ENCODE measurements around the gene EMSY. TPM values are rescaled to one million over a fixed set of nuclear protein-coding genes. Genes with fewer than 3 reads are reported as not detected.

EMSY gene
- total and polyA plus RNA-seq, 7 donors = 5.8 to 17.2 (median 12.7) TPM

DNA sequence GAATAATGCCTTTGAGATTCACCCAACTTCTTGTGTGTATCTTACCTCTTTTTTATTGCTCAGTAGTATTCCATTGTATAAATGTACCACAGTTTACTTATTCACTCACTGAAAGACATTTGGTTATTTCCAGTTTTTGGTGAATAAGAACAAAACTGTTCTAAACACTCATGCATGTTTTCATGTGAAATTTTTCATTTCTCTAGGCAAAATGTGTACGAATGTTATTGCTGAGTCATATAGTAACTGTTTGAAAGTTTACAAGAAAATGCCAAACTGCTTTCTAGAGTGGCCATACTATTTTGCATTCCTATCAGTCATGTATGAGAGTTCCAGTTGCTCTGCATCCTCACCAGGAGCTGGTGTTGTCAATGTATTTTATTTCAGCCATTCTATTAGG lies 8.8 kb upstream of the EMSY start:
- no peaks in the 10 kb centered on the region for H3K4me1 ChIP-seq
- H3K9me3 ChIP-seq = no peaks in the 10 kb centered on the region
- intact Hi-C loops (cut with DNase I) = no loop called here
- TF ChIP-seq, protein P1, sequence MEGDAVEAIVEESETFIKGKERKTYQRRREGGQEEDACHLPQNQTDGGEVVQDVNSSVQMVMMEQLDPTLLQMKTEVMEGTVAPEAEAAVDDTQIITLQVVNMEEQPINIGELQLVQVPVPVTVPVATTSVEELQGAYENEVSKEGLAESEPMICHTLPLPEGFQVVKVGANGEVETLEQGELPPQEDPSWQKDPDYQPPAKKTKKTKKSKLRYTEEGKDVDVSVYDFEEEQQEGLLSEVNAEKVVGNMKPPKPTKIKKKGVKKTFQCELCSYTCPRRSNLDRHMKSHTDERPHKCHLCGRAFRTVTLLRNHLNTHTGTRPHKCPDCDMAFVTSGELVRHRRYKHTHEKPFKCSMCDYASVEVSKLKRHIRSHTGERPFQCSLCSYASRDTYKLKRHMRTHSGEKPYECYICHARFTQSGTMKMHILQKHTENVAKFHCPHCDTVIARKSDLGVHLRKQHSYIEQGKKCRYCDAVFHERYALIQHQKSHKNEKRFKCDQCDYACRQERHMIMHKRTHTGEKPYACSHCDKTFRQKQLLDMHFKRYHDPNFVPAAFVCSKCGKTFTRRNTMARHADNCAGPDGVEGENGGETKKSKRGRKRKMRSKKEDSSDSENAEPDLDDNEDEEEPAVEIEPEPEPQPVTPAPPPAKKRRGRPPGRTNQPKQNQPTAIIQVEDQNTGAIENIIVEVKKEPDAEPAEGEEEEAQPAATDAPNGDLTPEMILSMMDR (IDR thresholded peaks at IDR 0.05) = no peak
- no peak overlapping the region for H3K4me3 ChIP-seq
- H3K36me3 ChIP-seq (ENCODE audit: insufficient read depth in 1 of 2, low read depth in 1 of 2) = no peaks in the 10 kb centered on the region
- DNase-seq (no peak), ATAC-seq (no peak)
- WGBS, 3 donors = 92 to 100% (median 95%) methylated on average over 1 of the region's 1 CpG
- no peaks in the 10 kb centered on the region for H3K27me3 ChIP-seq (ENCODE audit: insufficient read depth in 3 of 3, low read length in 2 of 3)
- H3K27ac ChIP-seq = no peak overlapping the region

DNA sequence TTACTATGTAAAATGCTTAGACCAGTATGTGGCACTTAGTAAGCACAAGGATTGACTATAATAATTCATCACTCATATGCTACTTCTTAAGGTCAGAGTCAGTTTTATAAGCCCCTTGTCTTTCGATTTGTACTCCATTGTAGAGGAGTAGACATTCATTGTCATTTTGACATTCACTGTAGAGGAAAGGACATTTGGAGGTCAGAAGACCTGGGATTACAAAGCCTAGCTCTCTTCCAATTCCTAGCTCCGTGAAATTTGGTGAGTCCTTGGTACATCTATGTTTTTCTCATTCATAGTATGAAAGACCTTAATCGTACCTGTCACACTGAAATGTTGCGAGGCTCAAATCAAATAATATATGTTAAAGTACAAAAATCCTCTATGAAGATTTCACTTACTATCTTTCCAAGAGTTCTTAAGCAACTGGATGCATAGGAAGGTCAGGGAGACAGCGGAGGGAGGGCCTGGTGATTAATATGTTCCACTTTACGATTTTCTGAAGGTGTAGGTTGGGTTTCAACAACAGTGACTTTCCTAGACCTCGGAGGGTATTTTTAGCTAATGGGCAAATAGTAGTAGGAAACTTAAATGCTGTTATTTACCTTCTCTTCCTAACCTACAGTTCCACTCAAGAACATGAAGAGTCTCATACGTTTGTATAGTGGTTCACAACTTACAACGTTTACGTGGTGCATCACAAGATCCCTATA lies 1.4 kb upstream of the EMSY start:
- H3K27ac ChIP-seq = peak overlapping the region; percentile 91
- H3K4me1 ChIP-seq = no peaks in the 10 kb centered on the region
- ATAC-seq (peak in 1 of 4 donors; percentile 12), DNase-seq (no peak)
- intact Hi-C loops (cut with DNase I) = loop anchor here in 1 of 2 donors (5.0 to 10.0 kb wide), 2 partner anchors 209 to 236 kb away; partner anchors contain the start of gene WNT11
- peaks cover 0 to 23% of the 10 kb centered on the region in 2 donors for H3K36me3 ChIP-seq (ENCODE audit: insufficient read depth in 1 of 2, low read depth in 1 of 2)
- H3K4me3 ChIP-seq = peak overlapping the region; percentile 96
- WGBS, 3 donors = 28 to 33% (median 29%) methylated on average over 10 of the region's 10 CpGs
- H3K27me3 ChIP-seq (ENCODE audit: insufficient read depth in 3 of 3, low read length in 2 of 3) = no peaks in the 10 kb centered on the region
- H3K9me3 ChIP-seq = no peaks in the 10 kb centered on the region
- TF ChIP-seq, protein P1 (IDR thresholded peaks at IDR 0.05) = no peak

DNA sequence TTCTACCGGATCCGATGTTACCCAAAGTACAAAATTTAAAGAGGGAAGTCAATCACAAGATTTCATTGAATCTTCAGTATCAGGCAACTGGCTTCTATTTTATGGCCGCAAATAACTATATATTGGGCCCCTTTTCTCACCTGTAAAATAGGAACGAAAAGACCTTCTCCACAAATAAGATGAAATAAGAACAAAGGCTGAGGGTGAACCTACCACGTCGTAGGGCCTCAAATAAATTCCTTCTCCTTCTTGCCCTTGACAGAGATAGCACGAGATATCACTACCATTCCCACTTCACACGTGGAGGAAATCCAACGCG lies 794 bp upstream of the EMSY start:
- H3K27ac ChIP-seq = peak overlapping the region; percentile 91
- peaks cover 0 to 29% of the 10 kb centered on the region in 2 donors for H3K36me3 ChIP-seq (ENCODE audit: insufficient read depth in 1 of 2, low read depth in 1 of 2)
- ATAC-seq (no peak), DNase-seq (no peak)
- no peaks in the 10 kb centered on the region for H3K9me3 ChIP-seq
- H3K4me1 ChIP-seq = no peaks in the 10 kb centered on the region
- H3K27me3 ChIP-seq (ENCODE audit: insufficient read depth in 3 of 3, low read length in 2 of 3) = no peaks in the 10 kb centered on the region
- intact Hi-C loops (cut with DNase I) = loop anchor here (1.0 to 10.0 kb wide), 4 partner anchors 62 to 237 kb away; partner anchors contain the start of genes GVQW3 (in 1 of the 2), THAP12 (in 1 of the 2) and WNT11 (in 1 of the 2)
- WGBS, 3 donors = 0 to 1% (median 0%) methylated on average over 10 of the region's 10 CpGs
- TF ChIP-seq, protein P1 (IDR thresholded peaks at IDR 0.05) = no peak
- H3K4me3 ChIP-seq = peak overlapping the region; percentile 96

DNA sequence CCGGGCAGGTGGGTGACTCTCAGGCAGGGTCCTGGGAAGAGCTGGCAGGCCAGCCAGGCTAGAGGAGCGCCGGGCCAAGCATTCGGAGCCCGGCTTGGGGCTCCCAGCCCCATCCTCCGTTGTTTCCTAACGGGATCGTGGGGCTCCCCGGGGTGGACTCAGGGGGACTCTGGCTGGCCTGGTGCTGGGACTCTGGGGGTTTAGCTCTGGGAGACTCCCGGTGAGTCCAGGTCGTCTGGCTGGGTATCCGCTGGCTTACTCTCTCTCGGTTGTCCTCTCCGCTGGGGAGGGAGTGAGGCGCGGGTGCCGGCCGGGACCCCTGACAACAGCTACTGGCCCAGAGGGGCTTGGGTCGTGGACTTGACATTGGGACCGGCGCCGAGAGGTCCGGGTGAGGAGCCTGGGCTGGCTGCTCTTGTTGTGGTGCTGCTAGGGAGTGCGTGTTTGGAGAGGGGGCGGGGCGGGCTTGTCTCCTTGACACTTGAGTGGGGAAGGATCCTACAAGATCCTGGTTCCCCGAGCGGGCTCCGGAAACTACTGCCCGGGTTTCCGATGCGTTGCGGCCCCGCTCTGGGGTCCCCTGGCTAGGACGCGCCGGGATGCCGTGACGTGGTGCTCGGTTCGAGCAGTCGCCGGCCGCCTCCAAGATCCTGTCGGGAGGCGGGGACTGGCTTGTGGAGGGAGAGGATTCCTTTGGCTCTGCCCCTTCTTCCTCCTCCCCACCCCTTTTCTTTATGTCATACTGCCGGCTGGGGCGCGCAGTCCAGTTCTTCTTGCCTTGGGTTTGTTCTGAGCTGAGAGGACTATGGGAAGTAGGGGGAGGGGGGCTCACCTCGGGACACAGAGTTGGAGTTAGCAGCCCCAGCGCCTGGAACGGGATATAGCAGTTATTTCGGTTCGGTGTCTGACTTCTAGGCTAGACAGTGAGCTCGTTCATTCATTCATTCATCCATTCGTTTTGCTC lies 585 bp downstream of the EMSY start:
- ATAC-seq = peak; percentile 42 to 69 (median 50)
- intact Hi-C loops (cut with DNase I) = loop anchor here (2.0 to 10.0 kb wide), 2 partner anchors 65 to 211 kb away; partner anchors contain the start of genes GVQW3 (in 1 of the 2) and THAP12 (in 1 of the 2)
- H3K4me3 ChIP-seq = peak overlapping the region; percentile 96

More for the DNA sequence above, 585 bp downstream of the EMSY start:
- peaks cover 0 to 43% of the 10 kb centered on the region in 2 donors for H3K36me3 ChIP-seq (ENCODE audit: insufficient read depth in 1 of 2, low read depth in 1 of 2)
- H3K27me3 ChIP-seq (ENCODE audit: insufficient read depth in 3 of 3, low read length in 2 of 3) = no peaks in the 10 kb centered on the region
- no peaks in the 10 kb centered on the region for H3K9me3 ChIP-seq
- H3K27ac ChIP-seq = peak overlapping the region; percentile 91
- DNase-seq = peak; percentile 72 to 83
- TF ChIP-seq, protein P1 (IDR thresholded peaks at IDR 0.05) = no peak
- WGBS, 3 donors = 0 to 1% (median 0%) methylated on average over 54 to 56 of the region's 56 CpGs
- H3K4me1 ChIP-seq = no peaks in the 10 kb centered on the region
